Prostate gland (tissue), 2 donors: ENCODE data around the gene RHOBTB1.

Experiments
- CTCF ChIP-seq, 4 experiments: fragments of 200-600 bp in 2 of 4; fragments of 450-650 bp in 2 of 4; sonication (generic) in 2 of 4; IDR thresholded peaks; 1 replicate in 3 of 4; 2 replicates in 1 of 4; pipeline ENCODE4 v1.5.1; 2016 to 2019; ENCODE audit warnings: antibody characterized with exemption in 4 of 4, mild to moderate bottlenecking in 2 of 4, moderate library complexity in 2 of 4
- POLR2A ChIP-seq: fragments of 450-650 bp; IDR thresholded peaks from one replicate; pipeline ENCODE4 v1.6.1; 2016; ENCODE audit warnings: antibody characterized with exemption, mild to moderate bottlenecking
- POLR2AphosphoS5 ChIP-seq: sonication (generic); formaldehyde crosslinking; IDR thresholded peaks from one replicate; pipeline ENCODE4 v1.6.1; 2017; ENCODE audit warnings: antibody characterized with exemption

GRCh38 chr10:60968504-60968903, 24.5 kb upstream of the RHOBTB1 start:
- no peak for TF ChIP-seq POLR2A
- no peak for TF ChIP-seq CTCF (IDR thresholded peaks at IDR 0.05)
- no peak for TF ChIP-seq POLR2AphosphoS5
